H1 (cell line): ENCODE measurements around the gene NCCRP1. TPM values are rescaled to one million over a fixed set of nuclear protein-coding genes. Genes with fewer than 3 reads are reported as not detected.

Experiments used
- CTCF ChIA-PET: fragments of 300-600 bp; sonication (Branson Sonifier 250); formaldehyde crosslinking; loops from one replicate; lab custom pipeline; 2021; ENCODE audit not compliant: partially characterized antibody; lab: Charles Lee
- POLR2A ChIA-PET: fragments of 300-600 bp; sonication (Branson Sonifier 250); formaldehyde crosslinking; loops from one replicate; lab custom pipeline; 2021; ENCODE audit warnings: inconsistent platforms; ENCODE audit not compliant: partially characterized antibody; lab: Charles Lee
- DNase-seq, 2 experiments: peaks; one replicate each; pipeline versions ENCODE4 v3.0.0 to v3.0.0-alpha.2; 2010 to 2022; ENCODE audit warnings: low spot score in 2 of 2, low read depth in 1 of 2, mixed read lengths in 1 of 2
- FAIRE-seq: peaks from 2 replicates; lab custom pipeline; 2011; peaks lifted over from hg19 to GRCh38; lab: Jason Lieb, UNC
- H2AFZ ChIP-seq: 2 replicates; pipeline ENCODE4 v1.8.1; 2012; ENCODE audit warnings: low read length, inconsistent platforms
- H2AK5ac ChIP-seq: 2 replicates; pipeline ENCODE4 v1.6.1; 2013; ENCODE audit warnings: low read depth, low read length
- H2BK120ac ChIP-seq: replicated peaks from 2 replicates; pipeline ENCODE3; 2013; ENCODE audit warnings: low read depth, low read length, inconsistent platforms
- H2BK12ac ChIP-seq: 2 replicates; pipeline ENCODE4 v1.6.1; 2013; ENCODE audit warnings: low read depth, low read length
- H2BK15ac ChIP-seq: 2 replicates; pipeline ENCODE4 v1.6.1; 2013; ENCODE audit warnings: low read length
- H2BK20ac ChIP-seq: 2 replicates; pipeline ENCODE4 v1.6.1; 2013; ENCODE audit warnings: low read length
- H2BK5ac ChIP-seq: 2 replicates; pipeline ENCODE4 v1.6.1; 2013; ENCODE audit warnings: low read depth, low read length
- H3K14ac ChIP-seq: 2 replicates; pipeline ENCODE4 v1.6.1; 2013; ENCODE audit warnings: inconsistent platforms; ENCODE audit not compliant: insufficient read length
- H3K18ac ChIP-seq: 2 replicates; pipeline ENCODE4 v1.6.1; 2013; ENCODE audit warnings: low read length; ENCODE audit errors: extremely low read depth
- H3K23ac ChIP-seq: 2 replicates; pipeline ENCODE4 v1.6.1; 2013; ENCODE audit warnings: inconsistent platforms; ENCODE audit not compliant: insufficient read length
- H3K23me2 ChIP-seq: 2 replicates; pipeline ENCODE4 v1.6.1; 2013; ENCODE audit warnings: low read depth, low read length
- H3K27ac ChIP-seq: 2 replicates; pipeline ENCODE4 v1.6.1; 2011; ENCODE audit warnings: low read depth, low read length, inconsistent platforms
- H3K27me3 ChIP-seq, 4 experiments: replicated peaks in 1 of 4; 1 replicate in 1 of 4; 2 replicates in 3 of 4; pipeline versions ENCODE4 v1.6.1 to v1.8.1; 2011 to 2013; ENCODE audit warnings: low read length in 3 of 4, mild to moderate bottlenecking in 3 of 4, inconsistent platforms in 2 of 4, mixed read lengths in 2 of 4, moderate library complexity in 1 of 4; ENCODE audit not compliant: control insufficient read depth in 3 of 4, insufficient read depth in 3 of 4; ENCODE audit errors: extremely low read depth in 1 of 4
- H3K36me3 ChIP-seq, 4 experiments: 2 replicates each; pipeline versions ENCODE4 v1.6.1 to v1.8.1; 2011 to 2013; ENCODE audit warnings: mild to moderate bottlenecking in 4 of 4, low read length in 3 of 4, moderate library complexity in 2 of 4, control low read depth in 1 of 4, inconsistent platforms in 1 of 4; ENCODE audit not compliant: insufficient read depth in 4 of 4, control insufficient read depth in 2 of 4
- H3K4ac ChIP-seq: replicated peaks from 2 replicates; pipeline ENCODE3; 2013; ENCODE audit warnings: low read length, low read depth, mixed read lengths, inconsistent platforms; ENCODE audit not compliant: insufficient read length
- H3K4me1 ChIP-seq, 4 experiments: replicated peaks in 1 of 4; 1 replicate in 1 of 4; 2 replicates in 3 of 4; pipeline versions ENCODE4 v1.6.1 to v1.8.1; 2011 to 2013; ENCODE audit warnings: low read length in 3 of 4, inconsistent platforms in 2 of 4, mixed read lengths in 1 of 4; ENCODE audit not compliant: insufficient read depth in 4 of 4, control insufficient read depth in 3 of 4
- H3K4me2 ChIP-seq, 2 experiments: 2 replicates each; pipeline versions ENCODE4 v1.6.1 to v1.8.1; 2011 to 2013; ENCODE audit warnings: low read depth in 2 of 2, low read length in 2 of 2, control low read depth in 1 of 2, inconsistent platforms in 1 of 2, mild to moderate bottlenecking in 1 of 2; ENCODE audit not compliant: insufficient read depth in 1 of 2
- H3K4me3 ChIP-seq, 4 experiments: fragments of 200-600, 300-600 bp in 1 of 4; sonication (generic), shearing (Covaris generic), sonication (Bioruptor Twin) in 1 of 4; 2 replicates each; pipeline versions ENCODE4 v1.5.1 to v1.8.1; 2011 to 2016; ENCODE audit warnings: low read length in 4 of 4, low read depth in 3 of 4, control low read depth in 2 of 4, inconsistent platforms in 2 of 4, mild to moderate bottlenecking in 2 of 4, mixed read lengths in 1 of 4, moderate library complexity in 1 of 4; ENCODE audit not compliant: insufficient read depth in 2 of 4; ENCODE audit errors: extremely low read depth in 1 of 4
- H3K56ac ChIP-seq: replicated peaks from 2 replicates; pipeline ENCODE3; 2013; ENCODE audit warnings: low read depth, mild to moderate bottlenecking, mixed read lengths, low read length, inconsistent platforms; ENCODE audit not compliant: insufficient read length
- H3K79me1 ChIP-seq: 2 replicates; pipeline ENCODE4 v1.6.1; 2013; ENCODE audit warnings: low read depth, low read length, control low read depth
- H3K79me2 ChIP-seq, 2 experiments: 2 replicates each; pipeline versions ENCODE4 v1.6.1 to v1.8.1; 2012 to 2013; ENCODE audit warnings: low read length in 2 of 2, mild to moderate bottlenecking in 2 of 2, inconsistent platforms in 1 of 2; ENCODE audit not compliant: insufficient read depth in 2 of 2, control insufficient read depth in 1 of 2
- H3K9ac ChIP-seq, 4 experiments: replicated peaks in 1 of 4; 1 replicate in 1 of 4; 2 replicates in 3 of 4; pipeline versions ENCODE4 v1.6.1 to v1.8.1; 2011 to 2013; ENCODE audit warnings: low read depth in 3 of 4, low read length in 3 of 4, control low read depth in 2 of 4, mild to moderate bottlenecking in 2 of 4, moderate library complexity in 2 of 4, inconsistent platforms in 1 of 4; ENCODE audit errors: extremely low read depth in 1 of 4
- H3K9me3 ChIP-seq, 2 experiments: 2 replicates each; pipeline versions ENCODE4 v1.6.1 to v1.8.1; 2012 to 2013; ENCODE audit warnings: mild to moderate bottlenecking in 2 of 2, moderate library complexity in 2 of 2, control low read depth in 1 of 2, inconsistent platforms in 1 of 2, low read depth in 1 of 2, low read length in 1 of 2, mixed read lengths in 1 of 2; ENCODE audit not compliant: insufficient read depth in 2 of 2
- H4K20me1 ChIP-seq, 2 experiments: replicated peaks in 1 of 2; 2 replicates each; pipeline versions ENCODE3 to v1.8.1; 2011 to 2013; ENCODE audit warnings: inconsistent platforms in 2 of 2, low read length in 2 of 2, mild to moderate bottlenecking in 1 of 2; ENCODE audit not compliant: insufficient read depth in 2 of 2, control insufficient read depth in 1 of 2
- H4K5ac ChIP-seq: 2 replicates; pipeline ENCODE4 v1.6.1; 2013; ENCODE audit warnings: low read length, low read depth, mixed read lengths, inconsistent platforms; ENCODE audit not compliant: insufficient read length
- H4K8ac ChIP-seq: 2 replicates; pipeline ENCODE4 v1.8.0; 2013; ENCODE audit warnings: mild to moderate bottlenecking, moderate library complexity, low read length, inconsistent platforms; ENCODE audit not compliant: insufficient read depth; ENCODE audit errors: extremely low read depth
- H4K91ac ChIP-seq: replicated peaks from 2 replicates; pipeline ENCODE3; 2013; ENCODE audit warnings: low read length, mixed read lengths, inconsistent platforms; ENCODE audit not compliant: insufficient read length
- CTBP2 ChIP-seq: IDR thresholded peaks from 2 replicates; pipeline ENCODE4 v1.7.0; 2011; ENCODE audit warnings: borderline replicate concordance, mild to moderate bottlenecking, moderate library complexity, mixed read lengths, low read length; ENCODE audit not compliant: insufficient read depth, insufficient read length
- WGBS, 2 experiments: shearing (Covaris generic) in 1 of 2; methylation state at CpG; one replicate each; pipeline versions ENCODE4 v1.1.6 to v1.1.7; 2013 to 2015; ENCODE audit warnings: low lambda C conversion rate in 2 of 2, mixed read lengths in 2 of 2, inconsistent platforms in 1 of 2, low coverage in 1 of 2, missing lambda C conversion rate in 1 of 2; ENCODE audit not compliant: insufficient replicate concordance in 2 of 2, insufficient coverage in 1 of 2, insufficient read length in 1 of 2; ENCODE audit errors: extremely low coverage in 1 of 2, missing lambda C conversion rate in 1 of 2; 5-methylcytosine and 5-hydroxymethylcytosine counted together
- polyA plus RNA-seq, 7 experiments: library from polyadenylated mRNA; depleted of rRNA in 3 of 7; stranded (reverse) in 5 of 7; unstranded in 2 of 7; fragments of >200 nt in 5 of 7; fragments of 200-250 nt in 2 of 7; gene quantifications; 1 replicate in 5 of 7; 2 replicates in 1 of 7; 4 replicates in 1 of 7; pipeline versions ENCODE4 v1.2.1 to v1.2.3, GENCODE V29; 2011 to 2013; ENCODE audit warnings: missing spikeins in 2 of 7, mixed read lengths in 2 of 7
- total RNA-seq: library from RNA; stranded (reverse); fragmentation: NEBNext Ultra II Directional; extraction: Animal tissue kit (Norgen Biotek cat#: 25700); gene quantifications from 2 replicates; pipeline ENCODE4 v1.2.1, GENCODE V29; 2021
- TF ChIP-seq, protein P1 (sequence below): IDR thresholded peaks from 2 replicates; pipeline ENCODE4 v1.6.1; 2012; ENCODE audit warnings: inconsistent platforms
- TF ChIP-seq, protein P2 (sequence below): IDR thresholded peaks from 2 replicates; pipeline ENCODE4 v1.6.1; 2012; ENCODE audit warnings: inconsistent platforms
- TF ChIP-seq, protein P3 (sequence below): IDR thresholded peaks from 2 replicates; pipeline ENCODE4 v1.6.1; 2011; ENCODE audit warnings: low read length, improper control_type of control experiment

The NCCRP1 gene
- total and polyA plus RNA-seq, 2 of the 8 experiments (the other 6 are each of a cell fraction or from before 2014, with no cell fraction given): 2.8 to 7.9 TPM

DNA sequence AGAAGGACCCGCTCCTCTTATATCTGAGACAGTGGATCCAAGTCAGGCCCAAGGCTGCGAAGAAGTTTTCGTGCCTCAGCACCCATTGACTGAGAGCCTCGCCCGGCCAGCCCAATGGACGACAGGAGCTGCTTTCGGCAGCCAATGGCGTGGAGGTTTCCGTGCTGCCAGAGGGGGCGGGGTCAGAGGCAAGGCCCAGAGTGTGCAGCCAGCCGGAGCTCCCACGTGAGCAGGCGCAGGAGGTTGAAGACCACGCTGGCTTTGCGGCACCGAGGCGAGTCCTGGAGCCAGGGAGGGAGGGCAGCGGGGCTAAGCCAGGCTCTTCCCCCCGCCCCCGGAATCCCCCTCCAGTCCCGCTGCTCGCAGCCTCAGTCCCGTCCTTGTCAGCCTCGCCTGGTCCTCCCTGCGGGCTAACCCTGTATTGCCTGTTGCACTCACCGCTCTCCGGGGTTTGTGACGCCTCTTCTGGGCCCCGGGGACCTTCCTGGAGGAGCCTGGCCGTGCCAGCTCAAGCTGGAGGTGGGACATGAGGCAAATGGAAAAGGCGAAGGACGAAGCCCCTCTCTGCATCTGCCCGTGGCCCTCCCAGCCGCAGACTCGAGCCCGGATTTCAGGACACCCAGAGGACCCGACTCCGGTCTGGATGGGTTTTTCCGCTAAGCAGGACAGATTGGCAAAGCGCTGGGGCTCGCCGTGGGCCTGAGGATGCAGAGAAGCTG is 50.3 kb downstream of the NCCRP1 start:
- H3K4me2 ChIP-seq: peak overlapping the region; percentile 32 to 81
- no peak overlapping the region for H3K9ac ChIP-seq
- H2AFZ ChIP-seq: peak overlapping the region; percentile 28; the same call in 1 of the 2 replicates
- no peak overlapping the region for H2BK12ac ChIP-seq
- no peak overlapping the region for H3K18ac ChIP-seq
- H2AK5ac ChIP-seq: no peak overlapping the region
- TF ChIP-seq, protein P1, sequence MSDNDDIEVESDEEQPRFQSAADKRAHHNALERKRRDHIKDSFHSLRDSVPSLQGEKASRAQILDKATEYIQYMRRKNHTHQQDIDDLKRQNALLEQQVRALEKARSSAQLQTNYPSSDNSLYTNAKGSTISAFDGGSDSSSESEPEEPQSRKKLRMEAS: peak; percentile 93
- TF ChIP-seq, protein P2, sequence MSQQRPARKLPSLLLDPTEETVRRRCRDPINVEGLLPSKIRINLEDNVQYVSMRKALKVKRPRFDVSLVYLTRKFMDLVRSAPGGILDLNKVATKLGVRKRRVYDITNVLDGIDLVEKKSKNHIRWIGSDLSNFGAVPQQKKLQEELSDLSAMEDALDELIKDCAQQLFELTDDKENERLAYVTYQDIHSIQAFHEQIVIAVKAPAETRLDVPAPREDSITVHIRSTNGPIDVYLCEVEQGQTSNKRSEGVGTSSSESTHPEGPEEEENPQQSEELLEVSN: peak; percentile 83
- TF ChIP-seq CTBP2: no peak
- TF ChIP-seq, protein P3, sequence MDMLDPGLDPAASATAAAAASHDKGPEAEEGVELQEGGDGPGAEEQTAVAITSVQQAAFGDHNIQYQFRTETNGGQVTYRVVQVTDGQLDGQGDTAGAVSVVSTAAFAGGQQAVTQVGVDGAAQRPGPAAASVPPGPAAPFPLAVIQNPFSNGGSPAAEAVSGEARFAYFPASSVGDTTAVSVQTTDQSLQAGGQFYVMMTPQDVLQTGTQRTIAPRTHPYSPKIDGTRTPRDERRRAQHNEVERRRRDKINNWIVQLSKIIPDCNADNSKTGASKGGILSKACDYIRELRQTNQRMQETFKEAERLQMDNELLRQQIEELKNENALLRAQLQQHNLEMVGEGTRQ: 0 out of 2 replicates have a peak, but pooled peaks have one; percentile 17
- H3K79me1 ChIP-seq: no peaks in the 10 kb centered on the region
- ChIA-PET POLR2A (interaction anchor here (0.8 kb wide), 1 partner anchor 79 kb away, joined by 3 read pairs; no protein-coding TSS in a partner anchor), CTCF (interaction anchor here (0.6 to 1.6 kb wide), 8 partner anchors 15 to 135 kb away, joined by 3 to 5 read pairs (median 4); no protein-coding TSS in a partner anchor)
- peaks cover 29 to 43% (median 36%) of the 10 kb centered on the region in 4 experiments for H3K27me3 ChIP-seq
- H3K4ac ChIP-seq: no peak overlapping the region
- H3K14ac ChIP-seq: no peak overlapping the region
- FAIRE-seq (no peak), DNase-seq (peak in 1 of 2 experiments; percentile 85)
- 18% methylated on average over 25 of the region's 42 CpGs; no CpG with 5 or more reads in 1 of the 2 experiments for WGBS, 2 experiments
- H4K91ac ChIP-seq: no peak overlapping the region
- H3K36me3 ChIP-seq: no peaks in the 10 kb centered on the region
- peaks cover 0 to 3% of the 10 kb centered on the region in 2 experiments; a peak in 1 of 4 replicates for H3K9me3 ChIP-seq
- H2BK15ac ChIP-seq: no peak overlapping the region
- H4K8ac ChIP-seq: peak overlapping the region; percentile 31; the same call in 1 of the 2 replicates
- H3K4me1 ChIP-seq: peaks cover 0 to 14% (median 7%) of the 10 kb centered on the region in 4 experiments; a peak in 5 of 7 replicates
- H3K4me3 ChIP-seq: peak overlapping the region in 2 of 4 experiments; percentile 29 to 51; a peak in 3 of 8 replicates
- no peak overlapping the region for H3K23ac ChIP-seq
- no peak overlapping the region for H4K5ac ChIP-seq
- H3K27ac ChIP-seq: no peak overlapping the region
- H2BK120ac ChIP-seq: no peak overlapping the region
- H2BK20ac ChIP-seq: no peak overlapping the region
- no peak overlapping the region for H3K56ac ChIP-seq
- H3K79me2 ChIP-seq: no peaks in the 10 kb centered on the region
- H2BK5ac ChIP-seq: no peak overlapping the region
- peaks cover 0 to 5% of the 10 kb centered on the region in 2 experiments for H4K20me1 ChIP-seq
- H3K23me2 ChIP-seq: peaks cover 8% of the 10 kb centered on the region; the same call in 1 of the 2 replicates
